Measurements from ENCODE around the gene KRTAP13-4.

DNA sequence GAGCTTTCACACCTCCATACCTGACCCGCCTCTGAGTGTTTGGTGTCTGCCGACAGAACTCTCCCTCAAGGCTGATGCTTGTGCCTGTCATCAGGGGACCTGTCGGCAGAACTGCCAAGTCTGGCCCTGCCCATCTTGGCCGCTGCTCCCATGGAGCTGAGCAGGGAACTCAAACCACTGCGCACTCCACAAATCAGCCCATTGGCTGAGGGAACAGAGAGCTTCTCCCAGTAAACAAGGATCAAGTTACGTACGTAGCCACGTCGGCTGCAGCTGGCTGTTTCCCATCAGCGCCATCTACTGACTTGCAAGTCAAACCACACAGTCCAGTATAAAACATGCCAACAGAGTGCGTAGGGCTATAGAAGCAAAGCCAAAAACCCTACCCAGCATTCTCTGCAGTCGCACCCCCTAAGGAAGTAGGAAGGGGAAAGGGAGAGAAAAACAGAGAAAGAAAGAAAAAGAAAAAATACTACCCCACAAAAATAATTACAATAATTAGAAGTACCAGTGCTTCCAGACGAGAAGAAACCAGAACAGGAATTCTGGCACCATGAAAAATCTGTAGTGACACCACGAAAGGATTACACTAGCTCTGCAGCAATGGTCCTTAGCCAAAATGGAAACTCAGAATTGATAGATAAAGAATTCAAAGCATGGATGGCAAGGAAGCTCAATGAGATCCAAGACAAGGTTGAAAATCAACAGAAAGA is 21.1 kb upstream of the KRTAP13-4 start:
- TF ChIP-seq, protein P1, sequence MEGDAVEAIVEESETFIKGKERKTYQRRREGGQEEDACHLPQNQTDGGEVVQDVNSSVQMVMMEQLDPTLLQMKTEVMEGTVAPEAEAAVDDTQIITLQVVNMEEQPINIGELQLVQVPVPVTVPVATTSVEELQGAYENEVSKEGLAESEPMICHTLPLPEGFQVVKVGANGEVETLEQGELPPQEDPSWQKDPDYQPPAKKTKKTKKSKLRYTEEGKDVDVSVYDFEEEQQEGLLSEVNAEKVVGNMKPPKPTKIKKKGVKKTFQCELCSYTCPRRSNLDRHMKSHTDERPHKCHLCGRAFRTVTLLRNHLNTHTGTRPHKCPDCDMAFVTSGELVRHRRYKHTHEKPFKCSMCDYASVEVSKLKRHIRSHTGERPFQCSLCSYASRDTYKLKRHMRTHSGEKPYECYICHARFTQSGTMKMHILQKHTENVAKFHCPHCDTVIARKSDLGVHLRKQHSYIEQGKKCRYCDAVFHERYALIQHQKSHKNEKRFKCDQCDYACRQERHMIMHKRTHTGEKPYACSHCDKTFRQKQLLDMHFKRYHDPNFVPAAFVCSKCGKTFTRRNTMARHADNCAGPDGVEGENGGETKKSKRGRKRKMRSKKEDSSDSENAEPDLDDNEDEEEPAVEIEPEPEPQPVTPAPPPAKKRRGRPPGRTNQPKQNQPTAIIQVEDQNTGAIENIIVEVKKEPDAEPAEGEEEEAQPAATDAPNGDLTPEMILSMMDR (IDR thresholded peaks at IDR 0.05), result no peak
- TF ChIP-seq POLR2A (IDR thresholded peaks at IDR 0.05; ENCODE audit: low read length) (no peak), ESRRA (IDR thresholded peaks at IDR 0.05; ENCODE audit: borderline replicate concordance, low read length) (no peak), BHLHE40 (IDR thresholded peaks at IDR 0.05; ENCODE audit: low read depth, low read length) (no peak), POLR2AphosphoS2 (conservative IDR thresholded peaks at IDR 0.05; ENCODE audit: low read length) (no peak), CEBPB (IDR thresholded peaks at IDR 0.05) (no peak)
- TF ChIP-seq, protein P2, sequence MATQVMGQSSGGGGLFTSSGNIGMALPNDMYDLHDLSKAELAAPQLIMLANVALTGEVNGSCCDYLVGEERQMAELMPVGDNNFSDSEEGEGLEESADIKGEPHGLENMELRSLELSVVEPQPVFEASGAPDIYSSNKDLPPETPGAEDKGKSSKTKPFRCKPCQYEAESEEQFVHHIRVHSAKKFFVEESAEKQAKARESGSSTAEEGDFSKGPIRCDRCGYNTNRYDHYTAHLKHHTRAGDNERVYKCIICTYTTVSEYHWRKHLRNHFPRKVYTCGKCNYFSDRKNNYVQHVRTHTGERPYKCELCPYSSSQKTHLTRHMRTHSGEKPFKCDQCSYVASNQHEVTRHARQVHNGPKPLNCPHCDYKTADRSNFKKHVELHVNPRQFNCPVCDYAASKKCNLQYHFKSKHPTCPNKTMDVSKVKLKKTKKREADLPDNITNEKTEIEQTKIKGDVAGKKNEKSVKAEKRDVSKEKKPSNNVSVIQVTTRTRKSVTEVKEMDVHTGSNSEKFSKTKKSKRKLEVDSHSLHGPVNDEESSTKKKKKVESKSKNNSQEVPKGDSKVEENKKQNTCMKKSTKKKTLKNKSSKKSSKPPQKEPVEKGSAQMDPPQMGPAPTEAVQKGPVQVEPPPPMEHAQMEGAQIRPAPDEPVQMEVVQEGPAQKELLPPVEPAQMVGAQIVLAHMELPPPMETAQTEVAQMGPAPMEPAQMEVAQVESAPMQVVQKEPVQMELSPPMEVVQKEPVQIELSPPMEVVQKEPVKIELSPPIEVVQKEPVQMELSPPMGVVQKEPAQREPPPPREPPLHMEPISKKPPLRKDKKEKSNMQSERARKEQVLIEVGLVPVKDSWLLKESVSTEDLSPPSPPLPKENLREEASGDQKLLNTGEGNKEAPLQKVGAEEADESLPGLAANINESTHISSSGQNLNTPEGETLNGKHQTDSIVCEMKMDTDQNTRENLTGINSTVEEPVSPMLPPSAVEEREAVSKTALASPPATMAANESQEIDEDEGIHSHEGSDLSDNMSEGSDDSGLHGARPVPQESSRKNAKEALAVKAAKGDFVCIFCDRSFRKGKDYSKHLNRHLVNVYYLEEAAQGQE (IDR thresholded peaks at IDR 0.05), result no peak
